Keratinocyte (primary cell): ENCODE measurements around the gene CCER1.

Source experiments
- CTCF ChIP-seq, 3 experiments: IDR thresholded peaks in 1 of 3; conservative IDR thresholded peaks in 1 of 3; optimal IDR thresholded peaks in 1 of 3; 2 replicates in 2 of 3; 3 replicates in 1 of 3; pipeline versions ENCODE3 to v1.5.1; 2011; ENCODE audit warnings: low read length in 3 of 3, mild to moderate bottlenecking in 3 of 3, moderate library complexity in 2 of 3, control low read depth in 1 of 3, inconsistent platforms in 1 of 3; ENCODE audit not compliant: insufficient read depth in 2 of 3; ENCODE audit errors: extremely low read depth in 1 of 3
- EZH2 ChIP-seq: IDR thresholded peaks from one replicate; pipeline ENCODE4 v1.6.1; 2012; ENCODE audit warnings: inconsistent platforms, mild to moderate bottlenecking, low read length, moderate library complexity

- TF ChIP-seq CTCF (optimal IDR thresholded peaks at IDR 0.05 in 1 of 3, IDR thresholded peaks at IDR 0.05 in 1 of 3, conservative IDR thresholded peaks at IDR 0.05 in 1 of 3; ENCODE audit: extremely low read depth in 1 of 3, insufficient read depth in 2 of 3, low read length in 3 of 3), result no peak
- no peak for TF ChIP-seq EZH2
Observed at GRCh38 chr12:90972226-90972625, 17.2 kb upstream of the CCER1 start.
